GDM1 (cell line): ENCODE results near the gene SSH2.
A peak's percentile ranks its signal among the peaks of the same experiment; 100 is the strongest.

ENCODE experiments used
- DNase-seq: peaks from one replicate; lab custom pipeline; 2025; lab: John Stamatoyannopoulos, UW

The SSH2 gene

DNA sequence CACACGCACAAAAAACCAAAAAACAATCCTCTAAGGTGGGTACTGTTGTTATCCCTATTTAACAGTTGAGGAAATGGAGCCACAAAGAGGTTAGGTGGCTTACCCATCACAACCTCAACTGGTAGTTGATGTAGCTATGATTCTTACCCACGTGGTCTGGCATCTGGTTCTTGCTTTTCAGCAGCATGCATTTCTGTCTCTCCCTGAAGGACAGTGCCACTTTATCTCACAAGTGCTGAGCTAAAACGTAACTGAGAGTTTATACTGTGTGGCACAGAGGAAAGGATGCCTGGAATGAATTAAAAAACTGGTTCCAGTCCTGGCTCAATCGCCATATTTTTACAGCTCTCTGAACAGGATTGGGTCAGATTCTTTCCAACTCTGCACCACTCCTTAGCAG lies 305.4 kb downstream of the SSH2 start:
- DNase-seq = no peak

DNA sequence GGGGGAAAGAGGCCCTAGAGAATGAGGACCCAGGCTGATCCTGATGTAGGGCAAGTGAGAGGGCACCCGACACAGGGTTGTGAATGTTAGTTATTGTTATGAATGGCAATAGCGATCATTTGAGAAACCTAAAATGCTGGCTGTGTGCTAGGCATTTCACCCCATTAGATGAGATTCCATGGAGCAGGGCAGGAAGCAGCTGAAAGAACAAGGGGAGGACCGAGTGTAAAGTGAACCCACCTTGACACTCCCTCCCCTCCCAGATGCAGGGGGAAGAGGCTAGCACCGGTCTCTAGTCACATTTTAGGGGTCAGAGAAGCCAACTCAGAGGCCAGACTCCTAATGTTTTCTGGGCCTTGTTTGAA lies 306.8 kb downstream of the SSH2 start:
- DNase-seq = no peak

DNA sequence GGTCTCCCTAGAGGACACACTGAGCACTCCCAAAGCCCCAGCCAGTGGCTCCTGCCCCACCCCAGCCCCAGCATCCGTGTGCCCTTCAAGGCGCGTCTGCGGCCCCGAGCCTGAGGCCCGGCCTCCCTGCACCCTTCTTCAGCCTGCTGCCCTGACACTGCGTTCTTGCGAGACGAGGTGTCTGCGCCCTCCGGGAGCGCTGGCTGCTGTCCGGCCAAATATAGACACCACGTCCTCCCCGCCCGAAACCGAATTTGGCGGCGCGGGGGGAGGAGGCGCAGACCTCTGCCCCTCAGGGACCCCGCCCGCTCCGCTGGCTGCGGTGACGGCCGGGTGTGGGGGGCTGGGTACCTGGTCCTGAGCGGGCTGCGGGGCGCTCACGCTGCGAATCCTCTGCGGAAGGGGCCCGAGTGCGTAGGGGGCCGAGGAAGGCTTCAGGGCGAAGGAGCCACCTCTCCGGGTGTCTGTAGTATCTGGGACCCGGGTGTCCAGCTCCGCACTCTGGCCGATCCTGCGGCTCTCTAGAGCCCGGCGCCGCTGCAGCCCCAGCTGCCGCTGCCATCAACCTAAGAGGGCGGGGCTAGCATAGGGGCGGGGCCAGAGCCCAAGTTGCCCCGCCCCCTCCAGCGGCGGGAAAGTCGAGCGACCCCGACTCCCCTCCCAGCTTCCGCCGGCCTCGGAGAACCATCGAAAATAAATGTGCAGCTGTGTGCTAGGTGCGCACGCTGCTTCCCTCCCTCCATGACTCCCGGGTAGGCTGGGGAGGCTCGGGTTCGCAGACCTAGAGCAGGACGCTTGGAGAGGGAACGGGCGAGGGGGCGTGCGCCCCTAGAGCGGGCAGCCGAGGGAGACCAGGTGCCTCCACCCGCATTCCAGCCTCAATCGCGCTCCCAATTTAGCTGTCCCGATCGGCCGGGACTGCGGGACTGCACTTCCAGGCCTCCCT lies 307.4 kb downstream of the SSH2 start, which contains the start of gene CORO6:
Gene CORO6, minus strand, starts transcription at position 576 of the 946 bp plus-strand sequence. CDS start 1,491 bp downstream, outside the sequence.
- DNase-seq = no peak

DNA sequence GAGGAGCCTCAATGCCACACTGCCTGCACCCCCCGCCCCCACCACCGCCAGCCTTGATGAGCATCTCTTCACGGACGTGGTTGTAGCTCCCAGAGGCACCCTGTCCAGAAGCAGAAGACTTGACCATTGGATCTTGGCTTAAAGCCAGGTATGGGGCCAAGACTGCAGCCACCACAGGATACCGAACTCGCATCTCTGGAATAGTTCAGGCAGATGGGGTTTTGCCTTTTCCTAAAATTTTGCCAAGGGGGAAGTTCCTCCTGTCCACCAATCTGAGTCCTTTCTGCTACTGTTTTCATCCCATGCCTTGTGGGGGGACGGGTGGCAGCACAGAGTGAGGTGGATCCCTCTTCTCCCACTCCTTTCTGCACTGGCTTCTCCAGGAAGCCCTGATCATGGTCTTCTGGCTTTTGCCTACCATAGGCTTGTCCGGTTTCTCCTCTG lies 308.3 kb downstream of the SSH2 start:
- DNase-seq = no peak

DNA sequence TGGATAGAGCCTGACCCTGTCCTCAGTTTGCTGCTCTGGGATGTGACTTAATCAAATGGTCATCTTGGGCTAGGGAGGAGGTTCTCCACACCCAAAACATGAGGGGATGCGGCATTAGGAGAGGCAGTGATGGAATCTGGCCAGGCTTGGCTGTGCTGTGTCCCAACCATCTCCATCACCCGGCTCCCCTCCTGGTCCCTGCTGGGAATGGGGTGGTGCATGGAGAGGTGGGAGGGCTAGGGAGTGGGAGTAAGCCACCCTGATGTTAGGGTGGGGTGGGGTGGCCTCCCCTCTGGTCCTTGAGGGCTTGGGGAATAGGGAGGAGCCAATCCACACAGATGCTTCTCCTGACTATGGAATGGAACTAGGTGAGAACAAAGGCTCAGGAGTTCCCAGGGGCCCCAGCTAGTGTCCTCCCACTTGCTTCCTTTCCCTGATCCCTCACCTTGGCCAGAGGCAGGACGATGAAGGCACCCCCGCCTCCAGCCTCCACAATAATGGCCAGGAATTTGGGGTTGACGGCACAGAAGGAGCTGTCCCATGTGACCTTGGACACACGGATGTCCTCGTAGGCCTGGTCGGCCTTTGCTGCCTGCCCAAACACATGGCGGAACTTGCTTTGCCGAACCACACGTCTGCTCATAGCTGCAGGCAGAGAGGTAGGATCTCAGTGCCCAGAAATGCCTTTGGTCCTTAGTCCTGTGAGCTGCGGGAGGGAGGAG lies 309.1 kb downstream of the SSH2 start:
- DNase-seq = no peak

DNA sequence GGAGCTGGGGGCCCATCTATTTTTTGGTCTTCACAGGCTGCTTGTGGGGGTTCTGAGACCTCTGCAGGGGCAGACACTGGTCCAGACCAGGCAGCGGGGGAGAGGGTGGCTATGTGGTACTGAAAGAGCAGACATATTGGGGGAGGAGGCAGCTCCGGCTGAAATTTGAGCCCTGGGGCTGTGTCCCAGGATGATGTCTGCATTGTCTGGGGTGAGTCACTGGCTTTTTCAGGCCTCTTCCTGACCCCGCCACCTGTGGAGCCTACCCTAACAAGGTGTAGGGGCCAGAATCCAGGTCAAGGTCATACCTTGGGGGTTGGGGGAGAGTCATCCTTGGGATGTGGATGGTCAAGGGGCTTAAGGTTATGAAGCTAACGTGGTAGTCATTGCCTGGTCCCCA lies 309.8 kb downstream of the SSH2 start:
- no peak for DNase-seq

DNA sequence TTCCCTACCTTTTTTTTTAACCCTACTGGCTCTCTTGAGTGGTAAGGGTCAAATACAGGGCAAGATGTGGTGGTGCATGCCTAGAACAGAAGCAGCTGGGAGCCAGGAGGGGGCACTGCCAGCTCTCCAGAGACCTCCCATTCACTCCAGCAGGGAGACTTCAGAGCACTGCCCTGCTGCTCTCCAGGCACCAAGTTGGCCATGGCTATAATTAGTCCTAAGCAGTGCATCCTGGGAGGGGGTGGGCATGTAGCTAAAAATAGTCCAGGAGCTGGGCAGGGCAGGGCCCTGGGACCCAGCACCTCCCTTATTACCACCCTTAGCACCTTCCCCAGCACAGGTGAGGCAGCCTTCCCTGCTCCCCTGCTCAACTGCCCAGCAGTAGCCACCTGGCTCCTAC lies 310.8 kb downstream of the SSH2 start:
- DNase-seq = peak; percentile 23

DNA sequence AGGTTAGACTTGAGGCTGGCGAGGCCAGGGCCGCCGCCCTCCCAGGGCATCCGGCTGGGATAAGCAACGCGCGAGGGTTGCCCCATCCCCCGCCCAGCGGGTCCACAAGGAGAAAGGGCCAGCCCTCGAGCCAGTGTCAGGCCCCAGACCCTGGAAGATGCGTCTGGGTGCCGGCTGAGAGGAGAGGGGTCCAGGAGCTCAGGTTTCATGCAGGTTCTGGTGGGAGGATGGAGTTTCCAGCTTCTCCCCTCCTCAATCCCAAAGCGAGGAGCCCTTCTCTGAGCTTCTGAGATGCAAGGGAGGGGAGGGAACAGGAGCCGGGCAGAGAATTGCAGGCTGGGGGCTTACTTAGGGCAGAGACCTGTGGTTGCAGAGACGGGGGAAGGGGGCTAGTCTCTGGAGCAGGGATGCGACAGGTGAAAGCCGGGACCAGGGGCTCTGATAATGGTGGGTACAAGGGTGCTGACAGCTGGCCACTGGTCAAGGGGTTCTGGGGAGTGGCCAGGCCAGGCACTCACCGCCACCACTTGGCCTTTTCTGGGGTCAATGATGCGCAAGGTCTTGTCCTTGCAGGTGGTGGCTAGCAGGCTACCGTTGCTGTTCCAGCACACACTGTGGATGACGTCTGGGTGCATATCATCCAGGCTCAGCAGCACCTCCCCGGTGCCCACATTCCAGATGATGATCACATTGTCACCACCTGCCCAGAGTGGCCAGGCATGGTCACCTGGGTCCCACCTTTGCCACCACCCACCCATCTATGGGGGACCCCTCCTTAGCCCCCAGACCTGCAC lies 311.6 kb downstream of the SSH2 start:
- DNase-seq = no peak

DNA sequence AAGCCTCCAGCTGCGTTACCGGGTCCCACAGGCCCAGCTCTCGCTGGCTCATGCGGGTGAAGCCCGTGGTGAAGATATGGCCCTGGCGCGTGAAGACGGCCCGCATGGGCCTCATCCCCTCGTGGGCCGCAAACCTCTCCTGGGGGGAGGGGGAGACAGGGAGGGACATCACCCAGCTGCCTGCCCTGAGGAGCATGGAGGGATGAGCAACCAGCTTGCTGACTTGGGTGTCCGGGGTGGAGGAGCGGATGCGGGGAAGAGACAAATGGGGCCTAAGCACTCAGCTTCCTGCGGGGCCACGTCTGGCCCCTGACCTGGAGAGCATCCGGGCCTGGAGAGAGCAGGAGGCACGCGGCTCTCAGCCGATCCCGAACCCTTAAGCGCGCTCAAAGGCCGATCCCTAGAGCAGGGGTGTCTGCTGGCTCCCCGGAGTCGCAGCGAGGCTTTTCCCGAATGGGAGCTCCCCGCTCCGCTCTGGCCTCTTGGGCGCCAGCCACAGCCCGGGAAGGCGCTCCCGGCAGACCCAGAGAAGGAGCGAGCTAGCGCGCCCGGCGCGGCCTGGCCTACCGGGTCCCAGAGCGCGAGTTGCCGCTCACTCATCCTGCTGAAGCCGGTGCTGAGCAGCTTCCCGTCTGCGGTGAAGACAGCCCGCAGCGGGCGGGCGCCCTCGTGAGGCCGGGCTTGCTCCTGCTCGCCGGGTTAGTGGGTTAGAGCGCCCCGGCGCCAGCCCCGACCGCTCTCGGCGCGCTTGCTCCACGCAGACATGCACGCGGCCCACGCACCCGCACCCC lies 312.4 kb downstream of the SSH2 start:
- DNase-seq = peak; percentile 86

DNA sequence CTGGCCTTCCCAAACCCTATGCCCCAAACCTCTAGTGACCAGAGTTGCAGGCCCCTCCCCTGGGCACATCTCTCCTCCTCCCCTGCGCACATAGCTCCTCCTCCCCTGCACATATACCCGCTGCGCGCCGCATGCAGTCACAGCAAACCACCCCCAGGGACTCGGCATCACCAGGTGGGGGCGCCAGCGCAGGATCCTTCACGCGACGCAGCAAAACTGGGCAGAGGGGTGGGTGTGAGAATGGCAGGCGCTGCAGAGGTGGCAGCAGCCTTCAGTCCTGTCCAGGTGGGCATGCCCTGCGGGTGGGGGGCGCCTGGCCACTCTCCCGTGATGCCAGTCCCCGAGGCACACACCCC lies 312.9 kb downstream of the SSH2 start:
- peak; percentile 79 for DNase-seq

DNA sequence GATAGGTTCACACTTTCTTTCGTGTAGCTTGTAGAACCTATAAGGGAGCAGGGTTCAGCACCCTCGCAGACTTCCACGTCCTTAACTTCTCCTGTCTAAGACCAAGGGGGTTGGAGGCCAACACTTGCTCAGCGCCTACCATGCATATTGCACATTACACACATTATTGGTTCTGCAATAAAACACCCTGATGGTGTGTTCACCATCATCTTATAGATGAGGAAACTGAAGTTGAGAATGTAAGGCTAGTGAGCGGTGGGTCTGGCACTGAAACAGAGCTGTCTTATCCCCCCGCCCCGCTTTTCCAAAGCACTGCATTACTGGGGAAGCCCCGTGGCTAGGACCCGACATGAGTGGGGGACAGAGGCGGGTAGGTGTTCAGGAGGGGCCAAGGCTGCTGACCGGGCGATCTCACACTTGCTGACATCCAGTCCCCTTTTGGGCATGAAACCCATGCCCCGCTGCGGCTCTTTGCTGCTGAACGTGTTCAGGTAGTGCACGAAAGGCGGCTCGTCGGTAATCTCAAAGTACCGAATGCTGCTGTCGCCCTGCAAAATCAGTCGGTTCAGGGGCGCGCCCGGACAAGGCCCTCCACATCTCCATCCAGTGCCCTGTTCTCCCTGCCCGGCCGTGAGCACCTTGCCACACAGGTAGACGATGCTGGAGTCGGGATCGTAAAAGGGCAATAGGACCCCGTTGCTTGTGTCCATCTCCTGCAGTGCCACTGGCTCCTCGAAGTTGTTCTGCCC lies 313.6 kb downstream of the SSH2 start:
- DNase-seq = no peak

DNA sequence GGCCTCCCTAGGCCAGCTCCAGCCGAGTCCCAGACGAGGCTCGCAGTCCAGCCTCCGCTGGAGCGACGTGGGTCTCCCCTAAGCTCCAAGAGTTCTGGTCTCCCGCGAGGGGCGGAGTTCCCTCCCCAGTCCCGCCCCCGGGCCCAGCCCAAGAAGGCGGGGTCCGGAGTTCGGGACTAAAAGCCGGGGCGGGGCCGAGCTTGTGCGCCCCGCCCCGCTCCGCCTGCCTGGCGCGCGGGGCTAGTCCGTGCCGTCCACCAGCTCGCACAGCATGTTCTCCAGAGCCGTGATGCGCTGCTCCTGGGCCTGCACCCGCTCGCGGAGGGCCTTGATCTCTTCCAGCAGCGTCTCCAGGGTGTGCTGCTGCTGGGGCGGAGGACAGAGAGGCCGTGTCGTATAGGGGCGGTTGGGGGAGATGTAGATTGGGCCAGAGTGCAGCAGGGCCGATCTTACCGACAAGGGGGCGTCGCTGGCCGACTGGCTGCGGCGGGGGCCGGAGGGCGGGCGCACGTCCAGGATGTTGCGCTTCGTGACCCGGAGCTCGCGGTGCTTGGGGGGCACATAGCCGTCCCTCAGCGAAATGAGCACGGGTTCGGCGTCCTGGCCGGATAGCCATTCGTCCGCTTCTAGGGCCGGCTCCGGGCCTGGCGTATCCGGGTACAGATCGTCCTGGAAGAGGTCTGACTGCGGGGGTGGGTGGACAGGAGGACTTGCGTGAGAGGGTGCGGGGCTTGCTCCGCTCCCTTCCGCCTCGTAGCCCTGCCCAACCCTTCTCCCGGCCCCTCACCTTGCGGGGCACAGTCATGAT lies 314.3 kb downstream of the SSH2 start:
- peak; percentile 76 for DNase-seq

DNA sequence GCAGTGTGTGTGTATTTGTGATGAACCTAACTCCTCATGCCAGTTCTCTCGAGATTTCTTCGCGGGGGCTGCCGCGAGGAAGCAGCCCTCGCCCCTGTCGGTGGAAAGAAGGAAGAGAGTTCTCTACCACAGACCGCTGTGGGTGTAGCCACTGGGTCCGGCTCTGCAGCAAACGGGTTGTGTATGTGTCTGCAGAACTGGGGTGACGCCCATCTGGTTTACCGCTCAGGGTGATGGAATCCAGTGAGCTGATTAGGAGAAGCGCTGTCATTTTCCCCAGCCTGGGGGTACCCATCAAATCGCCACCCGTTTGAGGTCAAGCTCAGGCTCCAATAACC lies 315.0 kb downstream of the SSH2 start:
- DNase-seq = peak; percentile 72

DNA sequence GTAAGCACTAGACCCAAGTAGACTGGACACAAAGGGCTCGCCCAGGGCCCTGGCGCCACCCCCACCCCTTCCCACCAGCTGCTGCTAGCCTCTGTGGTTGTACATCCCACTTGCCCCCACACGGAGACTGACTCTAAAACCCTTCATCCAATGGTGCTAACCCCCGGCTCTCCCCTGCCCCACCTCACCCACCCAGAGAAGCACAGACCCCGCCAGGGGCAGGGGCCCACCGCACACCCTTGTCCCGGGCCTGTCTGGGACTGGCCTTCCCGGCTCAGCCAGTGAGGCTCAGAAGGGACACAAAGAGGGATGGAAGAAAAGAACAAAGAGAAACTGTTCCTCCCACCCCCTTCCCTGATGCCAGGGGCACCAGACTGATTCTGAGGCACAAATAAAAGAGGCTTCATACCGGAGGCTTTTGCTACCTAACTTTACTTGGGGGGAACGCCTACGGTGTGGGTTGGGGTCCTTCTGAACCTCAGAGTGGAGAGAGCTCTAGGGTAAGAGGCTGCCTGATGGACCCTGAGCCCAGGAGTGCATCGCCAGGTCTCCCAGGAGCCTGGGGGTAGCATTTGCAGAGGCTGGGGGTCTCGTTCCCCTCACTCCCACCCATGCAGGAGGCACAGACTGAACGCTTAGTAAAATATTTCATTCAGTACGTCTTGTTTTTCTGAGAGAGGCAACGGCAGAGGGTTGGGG lies 315.5 kb downstream of the SSH2 start:
- no peak for DNase-seq

DNA sequence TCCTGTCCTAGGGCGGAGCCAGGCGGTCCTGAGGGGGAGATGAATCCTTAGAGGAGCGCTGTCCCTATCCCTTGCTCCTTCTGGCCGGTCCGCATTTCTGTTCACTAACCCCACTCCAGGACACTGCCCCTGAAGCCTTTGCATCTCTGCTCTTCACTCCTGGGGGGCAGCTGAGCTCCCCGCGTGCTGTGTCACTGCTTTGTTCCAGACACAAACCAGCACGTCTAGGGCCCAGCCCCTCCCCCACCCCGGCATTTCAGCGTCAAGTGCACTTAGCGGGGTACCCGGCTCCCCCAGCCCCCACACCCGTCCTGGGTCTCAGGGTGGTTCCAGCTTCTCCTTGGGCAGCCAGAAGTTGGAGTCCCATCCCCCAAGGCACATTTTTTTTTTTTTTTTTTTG lies 316.2 kb downstream of the SSH2 start:
- no peak for DNase-seq

DNA sequence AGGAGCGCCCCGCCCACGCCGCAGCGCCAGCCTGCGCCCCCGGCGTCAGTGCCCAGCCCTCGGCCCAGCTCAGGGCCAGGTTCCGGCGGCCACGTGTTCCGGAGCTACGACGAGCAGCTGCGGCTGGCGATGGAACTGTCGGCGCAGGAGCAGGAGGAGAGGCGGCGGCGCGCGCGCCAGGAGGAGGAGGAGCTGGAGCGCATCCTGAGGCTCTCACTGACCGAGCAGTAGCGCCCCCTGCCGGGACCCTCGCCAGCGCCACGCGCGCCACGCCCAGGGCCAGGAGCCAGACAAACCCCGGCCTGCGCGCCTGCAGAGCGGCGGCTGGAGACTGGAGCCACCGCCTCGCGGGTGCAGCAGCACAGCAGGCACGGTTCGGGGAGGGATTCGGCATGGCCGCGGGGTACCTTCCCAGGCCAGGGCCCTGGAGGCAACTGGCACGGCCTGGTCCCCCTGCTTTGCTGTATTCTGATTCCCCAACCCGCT lies 316.6 kb downstream of the SSH2 start:
- DNase-seq = no peak

DNA sequence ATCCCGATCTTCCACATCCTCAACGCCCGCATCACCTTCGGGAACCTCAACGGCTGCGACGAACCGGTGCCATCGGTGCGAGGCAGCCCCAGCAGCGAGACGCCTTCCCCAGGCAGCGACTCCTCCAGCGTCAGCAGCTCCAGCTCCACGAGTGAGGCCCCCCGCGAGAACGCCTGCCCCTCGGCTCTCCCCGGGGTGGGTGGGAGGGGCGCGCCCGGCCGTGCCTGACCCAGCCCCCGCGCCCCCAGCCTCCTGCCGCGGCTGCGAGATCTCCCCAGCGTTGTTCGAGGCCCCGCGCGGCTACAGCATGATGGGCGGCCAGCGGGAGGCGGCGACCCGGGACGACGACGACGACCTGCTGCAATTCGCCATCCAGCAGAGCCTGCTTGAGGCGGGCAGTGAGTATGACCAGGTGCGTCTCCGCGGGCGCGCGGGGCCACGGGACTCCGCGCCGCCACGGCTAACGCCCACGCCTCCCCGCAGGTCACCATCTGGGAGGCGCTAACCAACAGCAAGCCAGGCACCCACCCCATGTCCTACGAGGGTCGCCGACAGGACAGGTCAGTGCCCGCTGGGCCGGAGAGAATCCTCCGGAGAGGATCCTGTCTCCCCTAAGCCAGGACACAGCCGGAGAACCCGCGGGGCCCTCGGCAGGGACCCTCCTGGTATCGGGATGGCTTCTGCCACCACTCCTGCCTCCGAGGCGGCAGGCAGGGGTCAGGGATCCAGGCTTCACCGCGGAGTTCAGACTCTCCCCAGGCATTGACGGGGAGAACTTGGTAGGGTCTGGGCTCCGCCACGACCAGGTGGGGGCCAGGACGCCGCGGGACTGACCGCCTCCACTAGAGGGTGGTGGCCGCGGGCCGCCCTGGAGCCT lies 317.4 kb downstream of the SSH2 start:
- DNase-seq = no peak

DNA sequence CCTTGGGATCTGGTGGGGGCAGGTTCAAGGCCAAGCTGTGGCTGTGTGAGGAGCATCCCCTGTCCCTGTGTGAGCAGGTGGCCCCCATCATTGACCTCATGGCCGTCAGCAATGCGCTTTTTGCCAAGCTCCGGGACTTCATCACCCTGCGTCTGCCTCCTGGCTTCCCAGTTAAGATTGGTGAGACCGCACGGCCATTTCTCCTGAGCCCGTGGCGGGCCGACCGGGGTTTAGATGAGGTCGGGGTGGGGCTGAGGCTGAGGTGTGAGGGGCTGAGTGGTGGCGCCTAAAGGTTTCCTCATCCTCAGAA lies 318.0 kb downstream of the SSH2 start:
- no peak for DNase-seq
